Measurements from ENCODE around the gene WDR72. TPM values are rescaled to one million over a fixed set of nuclear protein-coding genes. Genes with fewer than 3 reads are reported as not detected.
"Not testable (repeated sequence)": the region's sequence is repeated elsewhere in the genome, so short reads cannot be mapped to it uniquely, and the experiment has no call there.

WDR72 gene
- not detected for polyA plus RNA-seq (2012; ENCODE audit: missing spikeins)

GRCh38 chr15:53759411-53759931, at the start of gene WDR72:
WDR72 (minus strand) TSS chr15:53759663; CDS start chr15:53733149, 26,514 bp downstream.
- no peak for TF ChIP-seq TAF1 (IDR thresholded peaks at IDR 0.05; ENCODE audit: borderline replicate concordance, low read depth, low read length)
- TF ChIP-seq POLR2A (IDR thresholded peaks at IDR 0.05; ENCODE audit: low read depth, low read length), result no peak
- no peak for TF ChIP-seq POLR2AphosphoS5 (IDR thresholded peaks at IDR 0.05; ENCODE audit: low read depth, low read length)
- no peak for DNase-seq (ENCODE audit: insufficient read length)
- no peak for FAIRE-seq

- no peak for DNase-seq (ENCODE audit: insufficient read length)
- TF ChIP-seq TAF1 (IDR thresholded peaks at IDR 0.05; ENCODE audit: borderline replicate concordance, low read depth, low read length) (no peak), POLR2A (IDR thresholded peaks at IDR 0.05; ENCODE audit: low read depth, low read length) (no peak), POLR2AphosphoS5 (IDR thresholded peaks at IDR 0.05; ENCODE audit: low read depth, low read length) (no peak)
- no peak for FAIRE-seq
Measured at GRCh38 chr15:53808058-53808706, 48.7 kb upstream of the WDR72 start.

- DNase-seq (ENCODE audit: insufficient read length) (no peak), FAIRE-seq (no peak)
- TF ChIP-seq POLR2AphosphoS5 (IDR thresholded peaks at IDR 0.05; ENCODE audit: low read depth, low read length), result no peak
- no peak for TF ChIP-seq TAF1 (IDR thresholded peaks at IDR 0.05; ENCODE audit: borderline replicate concordance, low read depth, low read length)
- no peak for TF ChIP-seq POLR2A (IDR thresholded peaks at IDR 0.05; ENCODE audit: low read depth, low read length)
Measured at GRCh38 chr15:53807501-53807900, 48.0 kb upstream of the WDR72 start.

GRCh38 chr15:53802672-53803071, 43.2 kb upstream of the WDR72 start:
- FAIRE-seq, result no peak
- no peak for TF ChIP-seq TAF1 (IDR thresholded peaks at IDR 0.05; ENCODE audit: borderline replicate concordance, low read depth, low read length)
- TF ChIP-seq POLR2A (IDR thresholded peaks at IDR 0.05; ENCODE audit: low read depth, low read length), result no peak
- no peak for TF ChIP-seq POLR2AphosphoS5 (IDR thresholded peaks at IDR 0.05; ENCODE audit: low read depth, low read length)
- DNase-seq (ENCODE audit: insufficient read length), result no peak

GRCh38 chr15:53791581-53791980, 32.1 kb upstream of the WDR72 start:
- FAIRE-seq (no peak), DNase-seq (ENCODE audit: insufficient read length) (no peak)
- no peak for TF ChIP-seq POLR2A (IDR thresholded peaks at IDR 0.05; ENCODE audit: low read depth, low read length)
- TF ChIP-seq POLR2AphosphoS5 (IDR thresholded peaks at IDR 0.05; ENCODE audit: low read depth, low read length), result no peak
- TF ChIP-seq TAF1 (IDR thresholded peaks at IDR 0.05; ENCODE audit: borderline replicate concordance, low read depth, low read length), result no peak

- FAIRE-seq, result no peak
- TF ChIP-seq POLR2A (IDR thresholded peaks at IDR 0.05; ENCODE audit: low read depth, low read length) (no peak), TAF1 (IDR thresholded peaks at IDR 0.05; ENCODE audit: borderline replicate concordance, low read depth, low read length) (no peak)
- DNase-seq (ENCODE audit: insufficient read length), result no peak
Measured at GRCh38 chr15:53789654-53790375, 30.4 kb upstream of the WDR72 start.

- no peak for FAIRE-seq
- DNase-seq (ENCODE audit: insufficient read length), result no peak
- TF ChIP-seq POLR2AphosphoS5 (IDR thresholded peaks at IDR 0.05; ENCODE audit: low read depth, low read length) (no peak), POLR2A (IDR thresholded peaks at IDR 0.05; ENCODE audit: low read depth, low read length) (no peak), TAF1 (IDR thresholded peaks at IDR 0.05; ENCODE audit: borderline replicate concordance, low read depth, low read length) (no peak)
Measured at GRCh38 chr15:53786401-53786800, 26.9 kb upstream of the WDR72 start.

GRCh38 chr15:53785241-53785640, 25.8 kb upstream of the WDR72 start:
- DNase-seq (ENCODE audit: insufficient read length); FAIRE-seq: not testable (repeated sequence)

- no peak for FAIRE-seq
- DNase-seq (ENCODE audit: insufficient read length), result no peak
- TF ChIP-seq TAF1 (IDR thresholded peaks at IDR 0.05; ENCODE audit: borderline replicate concordance, low read depth, low read length) (no peak), POLR2A (IDR thresholded peaks at IDR 0.05; ENCODE audit: low read depth, low read length) (no peak), POLR2AphosphoS5 (IDR thresholded peaks at IDR 0.05; ENCODE audit: low read depth, low read length) (no peak)
Measured at GRCh38 chr15:53762916-53763315, 3.5 kb upstream of the WDR72 start.

GRCh38 chr15:53758412-53758811, 1.1 kb downstream of the WDR72 start:
- TF ChIP-seq POLR2A (IDR thresholded peaks at IDR 0.05; ENCODE audit: low read depth, low read length), result no peak
- no peak for TF ChIP-seq TAF1 (IDR thresholded peaks at IDR 0.05; ENCODE audit: borderline replicate concordance, low read depth, low read length)
- TF ChIP-seq POLR2AphosphoS5 (IDR thresholded peaks at IDR 0.05; ENCODE audit: low read depth, low read length), result no peak
- FAIRE-seq, result no peak
- no peak for DNase-seq (ENCODE audit: insufficient read length)

GRCh38 chr15:53757906-53758305, 1.6 kb downstream of the WDR72 start:
- TF ChIP-seq POLR2AphosphoS5 (IDR thresholded peaks at IDR 0.05; ENCODE audit: low read depth, low read length) (no peak), TAF1 (IDR thresholded peaks at IDR 0.05; ENCODE audit: borderline replicate concordance, low read depth, low read length) (no peak), POLR2A (IDR thresholded peaks at IDR 0.05; ENCODE audit: low read depth, low read length) (no peak)
- FAIRE-seq (no peak), DNase-seq (ENCODE audit: insufficient read length) (no peak)

GRCh38 chr15:53753813-53754212, 5.7 kb downstream of the WDR72 start:
- FAIRE-seq, result no peak
- TF ChIP-seq POLR2A (IDR thresholded peaks at IDR 0.05; ENCODE audit: low read depth, low read length), result no peak
- no peak for TF ChIP-seq TAF1 (IDR thresholded peaks at IDR 0.05; ENCODE audit: borderline replicate concordance, low read depth, low read length)
- TF ChIP-seq POLR2AphosphoS5 (IDR thresholded peaks at IDR 0.05; ENCODE audit: low read depth, low read length), result no peak
- DNase-seq (ENCODE audit: insufficient read length), result no peak
